Measurements from ENCODE around the gene CDO1. TPM values are rescaled to one million over a fixed set of nuclear protein-coding genes. Genes with fewer than 3 reads are reported as not detected.

Gene CDO1
- total RNA-seq, 2 experiments from 2014 or later: 0.28 to 0.50 TPM

GRCh38 chr5:115770466-115770865, 46.0 kb downstream of the CDO1 start:
- Mint-ChIP-seq H3K9me3 (no peaks in the 10 kb centered on the region), H3K27me3 (peaks cover 13% of the 10 kb centered on the region), H3K4me3 (no peak overlapping the region), H3K4me1 (no peaks in the 10 kb centered on the region), H3K27ac (no peak overlapping the region), H3K36me3 (ENCODE audit: low read depth) (no peaks in the 10 kb centered on the region)
- CTCF ChIA-PET: interaction anchor here (0.7 kb wide), 1 partner anchor 14 kb away, joined by 3 read pairs; no protein-coding TSS in a partner anchor
- DNase-seq: no peak
- POLR2A ChIA-PET: no interaction called here

- H3K9me3 Mint-ChIP-seq: no peaks in the 10 kb centered on the region
- no peak for DNase-seq
- ChIA-PET POLR2A (no interaction called here), CTCF (no interaction called here)
- H3K27ac Mint-ChIP-seq: no peak overlapping the region
- no peak overlapping the region for H3K4me3 Mint-ChIP-seq
- H3K4me1 Mint-ChIP-seq: no peaks in the 10 kb centered on the region
- H3K36me3 Mint-ChIP-seq (ENCODE audit: low read depth): no peaks in the 10 kb centered on the region
- peaks cover 19% of the 10 kb centered on the region for H3K27me3 Mint-ChIP-seq
Observed at GRCh38 chr5:115767424-115767823, 49.0 kb downstream of the CDO1 start.

- no peaks in the 10 kb centered on the region for H3K36me3 Mint-ChIP-seq (ENCODE audit: low read depth)
- no peak overlapping the region for H3K27ac Mint-ChIP-seq
- H3K9me3 Mint-ChIP-seq: no peaks in the 10 kb centered on the region
- H3K4me3 Mint-ChIP-seq: no peak overlapping the region
- ChIA-PET POLR2A (no interaction called here), CTCF (interaction anchor here (0.7 kb wide), 1 partner anchor 140 kb away, joined by 3 read pairs; no protein-coding TSS in a partner anchor)
- DNase-seq: no peak
- no peaks in the 10 kb centered on the region for H3K4me1 Mint-ChIP-seq
- peaks cover 19% of the 10 kb centered on the region for H3K27me3 Mint-ChIP-seq
Observed at GRCh38 chr5:115766608-115767007, 49.9 kb downstream of the CDO1 start.

- DNase-seq: no peak
- CTCF ChIA-PET: interaction anchor here (1.7 kb wide), 1 partner anchor 11 kb away, joined by 5 read pairs; no protein-coding TSS in a partner anchor
- no peaks in the 10 kb centered on the region for H3K4me1 Mint-ChIP-seq
- H3K4me3 Mint-ChIP-seq: no peak overlapping the region
- no peaks in the 10 kb centered on the region for H3K9me3 Mint-ChIP-seq
- no peaks in the 10 kb centered on the region for H3K36me3 Mint-ChIP-seq (ENCODE audit: low read depth)
- no peak overlapping the region for H3K27ac Mint-ChIP-seq
- H3K27me3 Mint-ChIP-seq: peaks cover 8% of the 10 kb centered on the region
- POLR2A ChIA-PET: no interaction called here
Observed at GRCh38 chr5:115758356-115758755, 58.1 kb downstream of the CDO1 start.

- no peaks in the 10 kb centered on the region for H3K4me1 Mint-ChIP-seq
- H3K9me3 Mint-ChIP-seq: no peaks in the 10 kb centered on the region
- no peak overlapping the region for H3K27ac Mint-ChIP-seq
- ChIA-PET CTCF (no interaction called here), POLR2A (no interaction called here)
- DNase-seq: no peak
- H3K27me3 Mint-ChIP-seq: peaks cover 18% of the 10 kb centered on the region
- no peaks in the 10 kb centered on the region for H3K36me3 Mint-ChIP-seq (ENCODE audit: low read depth)
- no peak overlapping the region for H3K4me3 Mint-ChIP-seq
Observed at GRCh38 chr5:115755675-115756074, 60.8 kb downstream of the CDO1 start.

Other genes starting within 250 kb of the CDO1 start
- gene TICAM2, start 214.2 kb downstream of the CDO1 start, total RNA-seq: 1 to 10 TPM; 1.8 to 2.5 TPM
- gene TMED7, start 190.6 kb downstream of the CDO1 start, total RNA-seq: 10 to 100 TPM; 52.7 to 55.6 TPM
- 10 to 100 TPM; 45.5 to 49.0 TPM for gene ATG12, start 24.9 kb upstream of the CDO1 start, total RNA-seq
- gene AP3S1, start 25.3 kb upstream of the CDO1 start, total RNA-seq: 10 to 100 TPM; 73.5 to 87.0 TPM
- gene LVRN, start 145.8 kb upstream of the CDO1 start, total RNA-seq: under 1 TPM in 1 of 2 experiments, not detected in 1; 0.13 TPM
- not detected for gene ARL14EPL, start 215.8 kb upstream of the CDO1 start, total RNA-seq

All from activated CD4-positive, alpha-beta memory T cell treated with anti-CD3 and anti-CD28 coated beads, Interleukin-2, amount 10 ng/mL, durations not matched to agents 7 days and 5 days (primary cell).